Neural cell (in vitro differentiated cells): ENCODE results near the gene SRCAP. TPM values are rescaled to one million over a fixed set of nuclear protein-coding genes. Genes with fewer than 3 reads are reported as not detected.

Experiments
- H2AFZ ChIP-seq: fragments of 200-600, 300-800 bp; sonication (generic), shearing (Covaris generic); 2 replicates; pipeline ENCODE4 v1.6.0; 2014; ENCODE audit warnings: low read depth, mild to moderate bottlenecking, antibody characterized with exemption, low read length, moderate library complexity
- H3F3A ChIP-seq: fragments of 200-600 bp; shearing (Covaris generic); 2 replicates; pipeline ENCODE4 v1.6.1; 2016; ENCODE audit warnings: mild to moderate bottlenecking, moderate library complexity, mixed read lengths, antibody characterized with exemption, low read length; ENCODE audit not compliant: insufficient read depth, poor library complexity, severe bottlenecking
- H3K27ac ChIP-seq: fragments of 200-600, 300-800 bp; sonication (generic), shearing (Covaris generic); 2 replicates; pipeline ENCODE4 v1.5.1; 2014; ENCODE audit warnings: mild to moderate bottlenecking, low read length, moderate library complexity
- H3K27me3 ChIP-seq: fragments of 300-800, 200-600 bp; sonication (generic), shearing (Covaris generic); 2 replicates; pipeline ENCODE4 v1.6.0; 2014; ENCODE audit warnings: mild to moderate bottlenecking, low read depth, low read length, moderate library complexity; ENCODE audit not compliant: insufficient read depth
- H3K36me3 ChIP-seq: fragments of 300-800, 200-600 bp; sonication (generic), shearing (Covaris generic); 2 replicates; pipeline ENCODE4 v1.5.1; 2014; ENCODE audit warnings: mild to moderate bottlenecking, antibody characterized with exemption, low read length, moderate library complexity; ENCODE audit not compliant: insufficient read depth
- H3K4me2 ChIP-seq: fragments of 300-800, 200-600 bp; sonication (generic), shearing (Covaris generic); 2 replicates; pipeline ENCODE4 v1.6.0; 2014; ENCODE audit warnings: mild to moderate bottlenecking, low read length
- H3K4me3 ChIP-seq: fragments of 300-800, 200-600 bp; sonication (generic), shearing (Covaris generic); 2 replicates; pipeline ENCODE4 v1.5.1; 2014; ENCODE audit warnings: mild to moderate bottlenecking, low read length, moderate library complexity
- H3K79me2 ChIP-seq: fragments of 200-600 bp; shearing (Covaris generic); replicated peaks from 2 replicates; pipeline ENCODE4 v1.6.0; 2014; ENCODE audit warnings: mild to moderate bottlenecking, low read length, moderate library complexity; ENCODE audit not compliant: insufficient read depth
- H3K9ac ChIP-seq: fragments of 300-800, 200-600 bp; sonication (generic), shearing (Covaris generic); 2 replicates; pipeline ENCODE4 v1.6.1; 2016; ENCODE audit warnings: mild to moderate bottlenecking, low read length, mixed read lengths
- H3K9me2 ChIP-seq: fragments of 200-600 bp; shearing (Covaris generic); 2 replicates; pipeline ENCODE4 v1.6.1; 2016; ENCODE audit warnings: mild to moderate bottlenecking, low read length, mixed read lengths; ENCODE audit not compliant: insufficient read depth
- H3K9me3 ChIP-seq: fragments of 200-600, 300-800 bp; sonication (generic), shearing (Covaris generic); 2 replicates; pipeline ENCODE4 v1.6.1; 2016; ENCODE audit warnings: mild to moderate bottlenecking, mixed run types, low read length, moderate library complexity, mixed read lengths
- H4K20me1 ChIP-seq: fragments of 200-600 bp; shearing (Covaris generic); 2 replicates; pipeline ENCODE4 v1.6.1; 2016; ENCODE audit warnings: mild to moderate bottlenecking, mixed run types; ENCODE audit not compliant: insufficient read depth
- EP300 ChIP-seq: fragments of 450-650 bp; conservative IDR thresholded peaks from 2 replicates; pipeline ENCODE4 v1.6.1; 2014; ENCODE audit warnings: antibody characterized with exemption, mild to moderate bottlenecking, moderate library complexity; ENCODE audit not compliant: poor library complexity, severe bottlenecking
- EZH2 ChIP-seq: fragments of 200-600, 300-800 bp; shearing (Covaris generic), sonication (generic); IDR thresholded peaks from 2 replicates; pipeline ENCODE4 v1.6.1; 2014; ENCODE audit warnings: antibody characterized with exemption, low read length, borderline replicate concordance, mild to moderate bottlenecking; ENCODE audit not compliant: insufficient read depth, poor library complexity, severe bottlenecking
- MXI1 ChIP-seq: fragments of 450-650 bp; conservative IDR thresholded peaks from 2 replicates; pipeline ENCODE4 v1.6.1; 2014; ENCODE audit warnings: antibody characterized with exemption, mild to moderate bottlenecking; ENCODE audit not compliant: poor library complexity, severe bottlenecking
- POLR2AphosphoS5 ChIP-seq: IDR thresholded peaks from 2 replicates; pipeline ENCODE4 v1.6.1; 2012
- RAD21 ChIP-seq: fragments of 450-650 bp; conservative IDR thresholded peaks from 2 replicates; pipeline ENCODE4 v1.6.1; 2014; ENCODE audit warnings: antibody characterized with exemption, mild to moderate bottlenecking, moderate library complexity
- REST ChIP-seq: IDR thresholded peaks from 2 replicates; pipeline ENCODE4 v1.6.1; 2012; ENCODE audit warnings: borderline replicate concordance
- SMC3 ChIP-seq: fragments of 450-650 bp; conservative IDR thresholded peaks from 2 replicates; pipeline ENCODE4 v1.6.1; 2014; ENCODE audit warnings: antibody characterized with exemption, mild to moderate bottlenecking, moderate library complexity; ENCODE audit not compliant: poor library complexity
- TAF1 ChIP-seq: IDR thresholded peaks from 2 replicates; pipeline ENCODE4 v1.6.1; 2012; ENCODE audit warnings: low read depth
- polyA plus RNA-seq: library from polyadenylated mRNA; depleted of rRNA; stranded (reverse); fragments of >200 nt; gene quantifications from 2 replicates; pipeline ENCODE4 v1.2.3, GENCODE V29; 2014
- TF ChIP-seq, protein P1 (sequence below): fragments of 450-650 bp; IDR thresholded peaks from 2 replicates; pipeline ENCODE4 v1.5.1; 2014; ENCODE audit warnings: antibody characterized with exemption, mild to moderate bottlenecking, moderate library complexity; ENCODE audit not compliant: poor library complexity, severe bottlenecking

SRCAP gene
- polyA plus RNA-seq, 1 donor from 2014 or later, result 0.76 TPM

GRCh38 chr16:30664616-30665109, 34.3 kb upstream of the SRCAP start:
- TF ChIP-seq TAF1, result no peak
- TF ChIP-seq EZH2, result no peak
- TF ChIP-seq MXI1, result no peak
- no peak for TF ChIP-seq EP300
- Histone ChIP-seq H3K36me3 (peaks cover 8% of the 10 kb centered on the region), H3K79me2 (peaks cover 38% of the 10 kb centered on the region)

GRCh38 chr16:30665155-30665829, 33.7 kb upstream of the SRCAP start:
- Histone ChIP-seq H3K9me2 (no peaks in the 10 kb centered on the region), H2AFZ (no peak overlapping the region), H3K36me3 (peaks cover 8% of the 10 kb centered on the region), H3K9ac (no peak overlapping the region), H3K27ac (no peak overlapping the region), H3K9me3 (no peaks in the 10 kb centered on the region), H3K79me2 (peaks cover 32% of the 10 kb centered on the region), H3K4me2 (no peak overlapping the region), H3K27me3 (no peaks in the 10 kb centered on the region), H4K20me1 (no peaks in the 10 kb centered on the region), H3F3A (no peaks in the 10 kb centered on the region), H3K4me3 (no peak overlapping the region)
- TF ChIP-seq TAF1, result no peak
- TF ChIP-seq POLR2AphosphoS5, result no peak
- TF ChIP-seq MXI1, result no peak

More at GRCh38 chr16:30664616-30665109, 34.3 kb upstream of the SRCAP start:
- no peaks in the 10 kb centered on the region for H3K9me3 ChIP-seq
- no peaks in the 10 kb centered on the region for H4K20me1 ChIP-seq
- no peaks in the 10 kb centered on the region for H3F3A ChIP-seq
- no peaks in the 10 kb centered on the region for H3K27me3 ChIP-seq
- no peaks in the 10 kb centered on the region for H3K9me2 ChIP-seq
- no peak overlapping the region for H3K4me2 ChIP-seq
- no peak overlapping the region for H3K4me3 ChIP-seq
- H3K9ac ChIP-seq, result no peak overlapping the region
- no peak overlapping the region for H2AFZ ChIP-seq
- H3K27ac ChIP-seq, result no peak overlapping the region

- Histone ChIP-seq H3K9me3 (no peaks in the 10 kb centered on the region), H3K27ac (no peak overlapping the region), H3K36me3 (peaks cover 8% of the 10 kb centered on the region), H3K9ac (no peak overlapping the region), H2AFZ (no peak overlapping the region), H3K79me2 (peaks cover 27% of the 10 kb centered on the region), H3K4me2 (no peak overlapping the region), H3F3A (no peaks in the 10 kb centered on the region), H3K9me2 (no peaks in the 10 kb centered on the region), H3K27me3 (no peaks in the 10 kb centered on the region), H3K4me3 (no peak overlapping the region), H4K20me1 (no peaks in the 10 kb centered on the region)
- TF ChIP-seq SMC3, result no peak
- TF ChIP-seq REST, result no peak
- no peak for TF ChIP-seq RAD21
- no peak for TF ChIP-seq MXI1
- no peak for TF ChIP-seq EP300
- no peak for TF ChIP-seq TAF1
- no peak for TF ChIP-seq POLR2AphosphoS5
- no peak for TF ChIP-seq EZH2
- TF ChIP-seq, protein P1, sequence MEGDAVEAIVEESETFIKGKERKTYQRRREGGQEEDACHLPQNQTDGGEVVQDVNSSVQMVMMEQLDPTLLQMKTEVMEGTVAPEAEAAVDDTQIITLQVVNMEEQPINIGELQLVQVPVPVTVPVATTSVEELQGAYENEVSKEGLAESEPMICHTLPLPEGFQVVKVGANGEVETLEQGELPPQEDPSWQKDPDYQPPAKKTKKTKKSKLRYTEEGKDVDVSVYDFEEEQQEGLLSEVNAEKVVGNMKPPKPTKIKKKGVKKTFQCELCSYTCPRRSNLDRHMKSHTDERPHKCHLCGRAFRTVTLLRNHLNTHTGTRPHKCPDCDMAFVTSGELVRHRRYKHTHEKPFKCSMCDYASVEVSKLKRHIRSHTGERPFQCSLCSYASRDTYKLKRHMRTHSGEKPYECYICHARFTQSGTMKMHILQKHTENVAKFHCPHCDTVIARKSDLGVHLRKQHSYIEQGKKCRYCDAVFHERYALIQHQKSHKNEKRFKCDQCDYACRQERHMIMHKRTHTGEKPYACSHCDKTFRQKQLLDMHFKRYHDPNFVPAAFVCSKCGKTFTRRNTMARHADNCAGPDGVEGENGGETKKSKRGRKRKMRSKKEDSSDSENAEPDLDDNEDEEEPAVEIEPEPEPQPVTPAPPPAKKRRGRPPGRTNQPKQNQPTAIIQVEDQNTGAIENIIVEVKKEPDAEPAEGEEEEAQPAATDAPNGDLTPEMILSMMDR, result no peak
These were observed 33.2 kb upstream of the SRCAP start for GRCh38 chr16:30665830-30666190.
